OCI-LY3 (cell line): Measurements from ENCODE around the gene GPAM.

Experiments used
- H2AFZ ChIP-seq: fragments of 200-600, 300-600 bp; shearing (Covaris generic); 2 replicates; pipeline ENCODE4 v1.6.0; 2014; ENCODE audit warnings: antibody characterized with exemption, low read depth, low read length
- H3K27ac ChIP-seq: fragments of 200-600, 300-600 bp; sonication (generic); 2 replicates; pipeline ENCODE4 v1.5.1; 2014; ENCODE audit warnings: mild to moderate bottlenecking, low read length, moderate library complexity, mixed read lengths
- H3K27me3 ChIP-seq: fragments of 200-600, 300-600 bp; sonication (generic); 2 replicates; pipeline ENCODE4 v1.6.1; 2014; ENCODE audit warnings: low read depth, low read length, mixed read lengths
- H3K36me3 ChIP-seq: fragments of 200-600, 300-600 bp; sonication (generic); replicated peaks from 2 replicates; pipeline ENCODE3; 2014; ENCODE audit warnings: low read depth, low read length, mixed read lengths
- H3K4me1 ChIP-seq: fragments of 300-600, 200-600 bp; sonication (generic); 2 replicates; pipeline ENCODE4 v1.6.1; 2014; ENCODE audit warnings: low read length, mixed read lengths
- H3K4me2 ChIP-seq: fragments of 200-600, 300-600 bp; sonication (generic); 2 replicates; pipeline ENCODE4 v1.6.1; 2014; ENCODE audit warnings: low read length, mixed read lengths
- H3K4me3 ChIP-seq: fragments of 300-600, 200-600 bp; sonication (generic); 2 replicates; pipeline ENCODE4 v1.5.1; 2014; ENCODE audit warnings: antibody characterized with exemption, mild to moderate bottlenecking, low read length, moderate library complexity
- H3K79me2 ChIP-seq: fragments of 300-600, 200-600 bp; shearing (Covaris generic); 2 replicates; pipeline ENCODE4 v1.6.1; 2014; ENCODE audit warnings: mild to moderate bottlenecking, low read length, mixed read lengths
- H3K9ac ChIP-seq: fragments of 300-600, 200-600 bp; shearing (Covaris generic); 2 replicates; pipeline ENCODE4 v1.6.0; 2014; ENCODE audit warnings: mild to moderate bottlenecking, low read length, moderate library complexity
- H3K9me3 ChIP-seq: fragments of 200-600, 300-600 bp; shearing (Covaris generic); 2 replicates; pipeline ENCODE4 v1.6.1; 2014; ENCODE audit warnings: low read length, mixed read lengths; ENCODE audit not compliant: insufficient read depth
- H4K20me1 ChIP-seq: fragments of 200-600, 300-600 bp; sonication (generic); 2 replicates; pipeline ENCODE4 v1.6.1; 2016; ENCODE audit warnings: low read length, mixed read lengths; ENCODE audit not compliant: insufficient read depth
- EZH2phosphoT487 ChIP-seq: fragments of 200-600 bp; shearing (Covaris generic); IDR thresholded peaks from 2 replicates; pipeline ENCODE4 v1.6.1; 2018; ENCODE audit warnings: antibody characterized with exemption, mixed run types, low read depth
- TF ChIP-seq, protein P1 (sequence below): fragments of 200-600, 300-600 bp; sonication (generic); IDR thresholded peaks from 2 replicates; pipeline ENCODE4 v1.5.1; 2014; ENCODE audit warnings: antibody characterized with exemption, low read length, low read depth

GPAM gene

DNA sequence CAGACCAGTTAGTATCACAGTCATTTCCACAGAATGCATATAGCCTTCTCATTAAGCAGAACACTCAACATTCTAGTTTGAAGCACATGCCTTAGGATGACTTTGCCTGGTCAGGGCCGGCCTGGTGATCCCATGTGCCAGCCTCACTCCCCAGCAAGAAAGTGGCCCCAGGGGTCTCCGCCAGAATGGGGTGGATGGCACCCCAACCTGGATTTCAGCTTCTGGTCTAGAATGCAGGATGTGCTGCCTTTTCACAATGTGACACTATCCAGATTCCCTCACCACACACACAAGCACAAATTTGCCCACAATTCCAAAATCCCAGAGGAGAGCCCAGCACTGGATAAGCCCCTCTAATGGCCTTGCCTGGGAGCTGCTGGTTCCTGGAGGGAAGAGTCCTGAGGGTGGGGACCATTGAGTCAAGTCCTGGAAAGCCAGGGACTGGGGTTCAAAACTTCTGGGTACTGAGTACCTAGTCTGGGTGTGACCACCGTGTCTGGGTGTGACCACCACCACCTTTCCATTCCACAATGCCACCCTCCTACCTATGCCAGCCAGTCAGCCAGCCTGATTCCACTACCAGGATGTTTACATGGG lies 41.5 kb upstream of the GPAM start:
- Histone ChIP-seq H3K79me2 (no peaks in the 10 kb centered on the region), H2AFZ (no peak overlapping the region), H4K20me1 (no peaks in the 10 kb centered on the region), H3K4me2 (no peak overlapping the region), H3K27me3 (no peaks in the 10 kb centered on the region), H3K36me3 (no peaks in the 10 kb centered on the region), H3K4me3 (no peak overlapping the region), H3K4me1 (no peaks in the 10 kb centered on the region), H3K9me3 (peaks cover 6% of the 10 kb centered on the region; the same call in 1 of the 2 replicates), H3K9ac (no peak overlapping the region), H3K27ac (no peak overlapping the region)
- TF ChIP-seq, protein P1, sequence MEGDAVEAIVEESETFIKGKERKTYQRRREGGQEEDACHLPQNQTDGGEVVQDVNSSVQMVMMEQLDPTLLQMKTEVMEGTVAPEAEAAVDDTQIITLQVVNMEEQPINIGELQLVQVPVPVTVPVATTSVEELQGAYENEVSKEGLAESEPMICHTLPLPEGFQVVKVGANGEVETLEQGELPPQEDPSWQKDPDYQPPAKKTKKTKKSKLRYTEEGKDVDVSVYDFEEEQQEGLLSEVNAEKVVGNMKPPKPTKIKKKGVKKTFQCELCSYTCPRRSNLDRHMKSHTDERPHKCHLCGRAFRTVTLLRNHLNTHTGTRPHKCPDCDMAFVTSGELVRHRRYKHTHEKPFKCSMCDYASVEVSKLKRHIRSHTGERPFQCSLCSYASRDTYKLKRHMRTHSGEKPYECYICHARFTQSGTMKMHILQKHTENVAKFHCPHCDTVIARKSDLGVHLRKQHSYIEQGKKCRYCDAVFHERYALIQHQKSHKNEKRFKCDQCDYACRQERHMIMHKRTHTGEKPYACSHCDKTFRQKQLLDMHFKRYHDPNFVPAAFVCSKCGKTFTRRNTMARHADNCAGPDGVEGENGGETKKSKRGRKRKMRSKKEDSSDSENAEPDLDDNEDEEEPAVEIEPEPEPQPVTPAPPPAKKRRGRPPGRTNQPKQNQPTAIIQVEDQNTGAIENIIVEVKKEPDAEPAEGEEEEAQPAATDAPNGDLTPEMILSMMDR, result no peak
- no peak for TF ChIP-seq EZH2phosphoT487

DNA sequence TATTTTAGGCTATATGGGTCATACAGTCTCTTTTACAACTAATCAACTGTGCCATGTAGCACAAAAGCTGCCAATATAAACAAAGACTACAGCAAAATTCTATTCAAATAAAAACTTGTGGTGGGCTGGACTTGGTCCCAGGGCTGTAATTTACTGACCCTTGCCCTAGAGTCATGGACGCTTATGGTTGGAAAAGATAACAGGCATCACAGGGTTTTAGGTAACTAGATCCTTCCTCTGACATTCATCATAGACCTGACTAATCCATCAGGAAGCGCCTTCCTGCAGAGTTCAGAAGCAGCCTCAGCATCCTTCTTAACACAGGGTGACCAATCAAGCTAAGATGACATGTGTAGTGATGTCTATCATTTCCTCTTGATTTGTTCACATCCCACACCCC lies 40.2 kb upstream of the GPAM start:
- Histone ChIP-seq H3K27me3 (no peaks in the 10 kb centered on the region), H3K79me2 (no peaks in the 10 kb centered on the region), H3K36me3 (no peaks in the 10 kb centered on the region), H3K4me2 (no peak overlapping the region), H3K4me3 (no peak overlapping the region), H3K9me3 (peaks cover 6% of the 10 kb centered on the region; the same call in 1 of the 2 replicates), H3K27ac (no peak overlapping the region), H3K9ac (no peak overlapping the region), H4K20me1 (no peaks in the 10 kb centered on the region), H3K4me1 (no peaks in the 10 kb centered on the region), H2AFZ (no peak overlapping the region)
- no peak for TF ChIP-seq EZH2phosphoT487
- TF ChIP-seq, protein P1, result no peak

DNA sequence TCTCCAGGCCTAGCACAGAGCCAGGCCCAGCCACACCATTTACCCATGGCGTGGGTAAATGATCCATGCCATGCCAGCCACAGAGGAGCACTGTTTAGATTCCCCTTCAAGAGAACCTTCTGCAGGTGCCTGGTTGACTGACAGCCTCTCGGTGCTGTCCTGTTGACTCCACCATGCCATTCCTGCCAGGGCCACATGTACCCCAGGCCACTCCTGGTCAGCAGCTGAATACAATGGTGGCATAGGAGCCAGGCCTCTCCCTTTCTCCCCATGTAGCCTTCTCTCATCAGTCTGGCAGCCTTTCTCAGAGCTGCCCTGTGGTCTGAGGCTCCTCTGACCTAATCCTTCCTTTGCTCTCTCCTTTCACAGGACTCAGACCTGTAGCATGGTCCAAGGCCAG lies 39.2 kb upstream of the GPAM start:
- Histone ChIP-seq H2AFZ (no peak overlapping the region), H3K27ac (no peak overlapping the region), H3K27me3 (no peaks in the 10 kb centered on the region), H3K4me1 (no peaks in the 10 kb centered on the region), H3K79me2 (no peaks in the 10 kb centered on the region), H3K4me2 (no peak overlapping the region), H3K9ac (no peak overlapping the region), H3K9me3 (peaks cover 6% of the 10 kb centered on the region; the same call in 1 of the 2 replicates), H4K20me1 (no peaks in the 10 kb centered on the region), H3K36me3 (no peaks in the 10 kb centered on the region), H3K4me3 (no peak overlapping the region)
- TF ChIP-seq, protein P1, result no peak
- no peak for TF ChIP-seq EZH2phosphoT487

DNA sequence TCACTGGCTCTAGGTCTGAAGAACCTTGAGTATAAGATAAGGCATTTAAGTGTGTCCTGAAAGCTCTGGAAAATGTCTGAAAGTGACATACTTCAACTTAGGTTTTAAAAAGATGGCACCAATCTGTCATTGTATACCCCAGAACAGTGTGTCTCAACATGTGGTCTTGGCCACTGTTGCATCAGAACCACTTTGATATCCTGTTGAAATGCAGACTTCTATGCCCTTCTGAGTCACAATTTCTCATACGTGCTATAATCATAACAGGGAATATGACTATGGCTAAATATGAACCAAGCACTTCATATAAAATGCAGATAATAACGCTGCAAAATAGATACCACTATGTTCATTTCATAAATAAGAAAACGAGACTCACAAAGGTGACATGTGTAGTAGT lies 38.0 kb upstream of the GPAM start:
- Histone ChIP-seq H3K27me3 (no peaks in the 10 kb centered on the region), H3K9ac (no peak overlapping the region), H3K4me1 (no peaks in the 10 kb centered on the region), H3K79me2 (no peaks in the 10 kb centered on the region), H3K27ac (no peak overlapping the region), H3K4me2 (no peak overlapping the region), H3K36me3 (no peaks in the 10 kb centered on the region), H3K4me3 (no peak overlapping the region), H4K20me1 (no peaks in the 10 kb centered on the region), H3K9me3 (peaks cover 6% of the 10 kb centered on the region; the same call in 1 of the 2 replicates), H2AFZ (no peak overlapping the region)
- TF ChIP-seq, protein P1, result no peak
- no peak for TF ChIP-seq EZH2phosphoT487
